HT-29 (cell line): ENCODE data around the gene TBL3. TPM values are rescaled to one million over a fixed set of nuclear protein-coding genes. Genes with fewer than 3 reads are reported as not detected.
"Not testable (repeated sequence)": the region's sequence is repeated elsewhere in the genome, so short reads cannot be mapped to it uniquely, and the experiment has no call there.

Experiments
- DNase-seq: peaks from one replicate; pipeline ENCODE4 v3.0.0-alpha.2; 2015; ENCODE audit warnings: low spot score
- total RNA-seq: library from RNA; depleted of rRNA; stranded (reverse); fragments of >200 nt; shearing (Covaris generic); gene quantifications from 2 replicates; pipeline ENCODE4 v1.2.3, GENCODE V29; 2014

TBL3 gene
- total RNA-seq, 1 experiment from 2014 or later: 134 TPM

DNA sequence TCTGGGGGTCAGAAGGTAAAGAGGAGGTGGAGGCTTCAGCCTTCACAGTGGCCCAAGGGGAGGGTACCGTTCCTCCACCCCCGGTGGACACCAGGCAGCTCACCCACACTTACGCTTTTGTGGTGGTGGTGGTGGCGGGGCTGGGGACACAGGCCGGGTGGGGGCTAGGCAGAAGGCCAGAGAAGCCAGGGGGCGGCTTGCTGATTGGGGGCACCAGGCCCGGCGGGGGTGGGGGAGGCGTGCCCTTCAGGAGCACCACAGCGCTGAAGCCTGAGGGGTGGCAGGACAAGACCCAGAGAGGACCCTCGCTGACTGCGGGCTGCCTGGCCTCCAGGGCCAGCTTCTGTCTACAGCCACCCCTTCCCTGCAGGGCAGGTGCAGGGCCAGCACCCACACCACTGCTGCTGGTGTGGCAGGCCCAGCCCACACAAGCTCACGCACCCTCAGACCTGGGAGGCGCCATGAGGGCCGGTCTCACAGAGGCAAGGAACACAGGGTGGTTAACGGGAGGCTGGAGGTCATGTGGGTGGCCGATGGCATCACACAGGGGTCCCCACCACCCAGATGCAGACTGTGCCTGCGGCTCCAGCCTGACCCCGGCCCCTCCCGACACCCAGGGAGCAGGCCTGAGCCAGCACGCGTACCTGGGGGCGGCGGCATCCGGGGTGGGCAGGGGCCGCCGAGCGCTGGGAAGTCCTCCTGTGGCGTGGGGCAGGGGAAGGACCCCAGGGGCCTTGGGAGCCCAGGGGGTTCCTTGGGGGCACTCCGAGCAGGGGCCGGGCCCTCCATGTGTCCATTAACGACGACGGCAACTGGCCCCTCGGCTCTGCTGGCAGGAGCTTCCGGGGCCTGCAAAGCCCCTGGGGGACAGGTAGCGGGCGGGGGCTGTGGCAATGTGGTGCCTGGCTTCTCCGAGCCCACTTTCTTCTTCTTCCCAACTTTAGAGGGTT, 27.3 kb downstream of the TBL3 start:
- DNase-seq: no peak

DNA sequence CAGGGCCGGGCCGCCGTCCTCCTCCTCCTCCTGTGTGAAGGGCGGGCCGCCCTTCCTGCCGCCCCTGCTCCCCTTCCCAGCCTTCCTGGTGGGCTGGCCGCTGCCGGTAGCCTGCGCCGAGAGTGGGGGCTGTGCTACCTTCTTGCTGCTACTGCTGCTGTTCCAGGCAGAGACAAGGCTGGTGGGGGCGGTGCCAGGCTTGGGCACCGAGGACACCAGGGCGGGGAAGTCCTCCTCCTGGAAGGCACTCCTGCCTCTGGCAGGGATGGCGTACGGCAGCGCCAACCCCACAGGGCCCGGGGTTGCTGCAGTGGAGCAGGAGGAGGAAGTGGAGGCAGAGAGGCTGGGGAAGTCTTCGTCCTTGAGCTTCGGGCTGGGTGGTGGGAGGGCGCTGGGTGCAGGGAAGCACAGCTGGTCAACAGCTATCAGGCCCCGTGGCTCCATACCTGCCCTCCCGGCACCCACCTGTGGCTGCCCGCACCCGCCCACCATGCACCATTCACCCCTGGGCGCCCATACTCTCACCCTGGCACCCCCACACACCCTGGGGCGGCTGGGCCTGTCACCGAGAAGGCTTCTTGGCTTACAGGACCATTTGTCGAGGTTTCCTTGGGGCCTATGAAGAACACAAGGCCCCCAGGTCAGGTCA, 28.1 kb downstream of the TBL3 start:
- DNase-seq: no peak

DNA sequence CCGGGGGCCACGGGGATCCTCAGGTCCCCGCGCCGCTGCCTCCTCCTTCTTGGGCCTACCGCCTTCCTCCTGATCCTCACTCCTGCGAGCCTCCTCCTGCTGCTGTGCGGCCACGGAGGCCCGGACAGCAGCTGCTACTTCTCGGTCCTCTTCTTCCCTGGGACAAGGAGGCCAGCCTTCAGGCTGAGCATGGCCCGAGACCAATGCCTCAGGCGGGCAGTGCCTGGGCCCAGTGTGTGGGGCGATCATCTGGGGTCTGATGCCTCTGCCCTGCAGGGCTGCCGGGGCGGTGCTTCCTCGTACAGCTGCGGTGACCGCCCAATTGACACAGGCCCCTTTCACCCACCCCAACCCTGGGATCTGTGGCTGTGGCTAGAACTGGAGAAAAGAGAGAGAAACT, 29.2 kb downstream of the TBL3 start:
- no peak for DNase-seq

- DNase-seq: no peak
These were observed 29.9 kb downstream of the TBL3 start for GRCh38 chr16:2001456-2002355.

DNA sequence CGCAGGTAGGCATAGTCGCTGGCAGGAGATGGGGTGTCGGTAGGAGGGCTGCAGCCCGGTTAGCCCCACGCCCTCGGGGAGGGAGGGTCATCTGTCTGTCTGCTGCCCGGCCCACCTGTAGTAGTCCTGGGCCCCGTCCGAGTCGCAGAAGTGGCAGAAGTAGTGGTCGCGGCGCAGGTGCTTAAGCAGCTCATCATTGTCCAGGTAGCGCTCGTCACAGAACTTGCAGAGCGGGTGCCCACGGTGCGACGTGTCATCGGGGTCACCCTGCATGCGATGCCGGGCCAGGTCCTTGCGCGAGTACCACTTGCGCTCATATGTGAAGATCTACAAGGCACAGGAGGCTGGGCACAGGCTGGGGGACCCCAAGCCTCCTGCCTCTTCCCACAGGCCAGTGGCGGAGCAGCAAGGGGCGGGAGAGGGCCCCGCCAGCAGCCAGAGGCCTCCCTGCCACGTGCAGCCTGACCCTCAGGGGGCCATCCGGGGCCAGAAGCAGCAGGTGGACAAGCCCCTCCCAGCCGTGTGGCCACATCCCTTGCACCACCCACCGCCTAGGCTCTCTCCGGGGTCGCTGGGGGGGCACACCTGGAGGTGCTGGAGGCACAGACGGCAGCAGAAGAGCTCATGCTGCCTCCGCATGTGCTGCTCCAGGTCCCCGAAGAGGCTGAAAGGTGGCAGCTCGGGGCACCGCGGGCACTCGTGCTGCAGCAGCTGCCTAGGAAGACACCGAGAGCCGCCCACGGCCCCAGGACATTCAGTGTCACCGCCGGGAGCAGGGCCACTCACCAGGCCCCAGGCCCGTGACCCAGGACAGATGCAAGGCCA, 30.8 kb downstream of the TBL3 start:
- DNase-seq: no peak

DNA sequence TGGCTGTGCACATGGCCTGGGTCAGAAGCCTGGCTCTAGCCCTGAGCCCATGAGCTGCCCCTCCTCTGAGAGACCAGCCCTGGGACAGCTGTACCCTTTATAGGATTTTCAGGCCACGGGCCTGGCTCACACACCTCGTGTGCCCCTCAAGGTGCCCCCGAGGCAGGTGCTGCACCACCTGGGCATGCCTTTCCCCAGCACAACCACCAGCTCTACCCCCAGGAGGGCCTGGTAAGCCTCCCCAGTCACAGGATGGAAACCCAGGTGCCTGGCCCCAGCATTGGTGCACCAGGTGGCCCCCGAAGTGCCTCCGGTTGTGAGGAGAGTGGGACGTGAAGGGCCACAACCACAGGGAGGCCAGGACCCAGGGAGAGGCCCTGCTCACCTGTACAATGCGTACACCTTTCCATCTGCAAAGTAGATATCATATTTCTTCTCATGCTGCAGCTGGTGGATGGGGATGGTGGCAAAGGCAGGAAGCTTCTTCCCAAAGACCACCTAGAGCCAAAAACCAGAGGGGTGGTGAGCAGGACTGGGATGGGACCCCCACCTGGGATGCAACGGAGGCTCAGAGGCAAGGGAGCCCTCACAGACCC, 31.5 kb downstream of the TBL3 start:
- DNase-seq: no peak

- peak; percentile 95 for DNase-seq
These were observed 32.2 kb downstream of the TBL3 start for GRCh38 chr16:2003827-2004641.

- no peak for DNase-seq
These were observed 33.1 kb downstream of the TBL3 start for GRCh38 chr16:2004795-2005517.

DNA sequence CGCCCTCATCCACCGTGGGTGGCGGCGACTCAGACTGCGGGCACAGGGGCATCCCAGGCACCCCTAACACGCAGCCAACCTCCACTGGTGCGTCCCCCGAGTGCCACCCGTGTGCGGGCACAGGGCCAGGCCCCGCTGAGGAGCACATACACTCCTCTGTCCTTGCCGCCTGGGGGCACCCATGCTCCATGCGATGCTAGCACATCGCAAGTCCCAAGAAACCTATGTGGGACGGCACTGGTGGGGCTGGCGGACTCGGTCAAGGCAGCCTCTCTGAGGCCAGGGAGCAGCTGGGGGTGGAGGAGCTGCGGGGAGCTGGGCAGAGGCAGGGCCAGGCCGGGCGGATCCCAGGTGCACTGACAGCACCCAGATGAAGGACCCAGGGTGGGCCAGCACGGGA, 33.8 kb downstream of the TBL3 start:
- DNase-seq: no peak

DNA sequence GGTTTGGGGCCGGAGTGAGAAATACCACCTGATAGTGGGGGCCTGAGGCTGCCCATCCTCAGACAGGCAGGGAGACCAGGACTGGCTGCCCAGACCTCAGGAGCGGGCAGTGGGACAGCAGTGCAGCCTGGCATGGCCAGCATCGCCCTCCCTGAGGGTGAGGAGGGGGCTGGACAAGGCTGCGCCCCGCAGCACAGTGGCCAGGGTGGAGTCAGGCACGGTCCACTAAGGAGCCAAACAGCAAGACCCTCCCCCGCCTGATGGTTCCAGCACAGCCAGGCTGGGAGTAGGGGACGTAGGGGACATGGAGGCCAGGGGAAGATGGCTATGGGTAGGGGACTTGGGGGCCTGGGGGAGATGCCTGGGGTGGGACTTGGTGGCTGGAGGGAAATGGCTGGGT, 34.5 kb downstream of the TBL3 start:
- DNase-seq: no peak

DNA sequence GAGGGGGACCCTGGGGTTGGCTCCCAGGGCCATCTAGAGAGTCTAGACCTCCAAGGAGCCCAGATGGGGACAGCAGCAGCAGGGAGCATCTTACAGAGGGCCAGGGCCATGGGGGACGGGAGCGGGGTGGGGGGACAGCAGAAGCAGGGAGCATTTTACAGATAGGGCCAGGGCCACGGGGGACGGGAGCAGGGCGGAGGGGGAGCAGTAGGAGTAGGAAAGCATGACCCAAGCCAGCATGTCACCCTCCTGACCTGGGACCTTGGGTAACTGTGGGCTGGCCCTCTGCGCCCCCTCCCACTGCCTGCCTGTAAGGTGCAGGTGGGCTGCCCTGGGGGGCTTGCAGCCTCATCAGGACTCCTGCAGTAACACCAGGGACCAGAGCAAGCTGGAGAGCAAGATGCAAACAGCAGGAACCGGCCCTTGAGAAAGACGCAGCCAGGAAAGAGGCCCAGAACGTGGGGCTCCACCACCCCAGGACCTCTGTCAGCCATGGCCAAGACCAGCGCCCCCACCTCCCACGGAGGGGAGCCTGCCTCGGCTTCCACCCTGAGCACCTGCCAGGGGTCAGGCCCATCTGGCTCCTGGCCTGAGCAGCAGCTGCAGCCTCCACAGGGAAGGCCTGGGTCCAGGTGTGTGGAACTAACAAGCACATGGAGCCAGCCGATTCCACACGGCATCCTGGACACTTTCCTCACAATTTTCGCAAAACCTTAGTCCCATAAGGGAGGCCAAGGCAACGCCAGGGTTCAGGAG, 35.4 kb downstream of the TBL3 start:
- DNase-seq: no peak

DNA sequence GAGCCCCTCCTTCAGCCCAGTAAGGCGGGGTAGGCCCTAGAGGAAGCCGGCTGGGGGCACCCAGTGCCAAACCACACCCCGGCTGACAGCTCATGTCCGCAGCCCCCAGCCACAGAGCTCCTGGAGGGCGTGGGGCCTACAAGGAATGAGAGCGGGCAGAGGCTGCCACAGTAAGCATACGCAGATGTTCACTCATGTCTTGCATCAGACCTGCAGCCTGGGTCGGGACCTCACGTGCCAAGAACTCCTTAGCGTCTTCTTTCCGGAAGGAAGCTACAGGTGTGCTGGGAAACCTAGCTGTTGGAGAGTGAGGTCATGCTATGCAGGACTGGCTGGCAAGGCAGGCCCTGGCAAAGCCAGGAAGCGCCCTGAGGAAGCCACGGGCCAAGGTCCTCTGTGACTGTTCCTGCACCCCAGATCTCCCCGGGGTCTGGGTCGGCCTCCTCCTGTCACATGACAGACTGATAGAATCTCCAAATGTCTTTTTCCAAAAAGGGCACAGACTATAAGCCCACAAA, 36.2 kb downstream of the TBL3 start:
- DNase-seq: peak; percentile 58

- DNase-seq: peak; percentile 47
These were observed 36.8 kb downstream of the TBL3 start for GRCh38 chr16:2008631-2009163.

DNA sequence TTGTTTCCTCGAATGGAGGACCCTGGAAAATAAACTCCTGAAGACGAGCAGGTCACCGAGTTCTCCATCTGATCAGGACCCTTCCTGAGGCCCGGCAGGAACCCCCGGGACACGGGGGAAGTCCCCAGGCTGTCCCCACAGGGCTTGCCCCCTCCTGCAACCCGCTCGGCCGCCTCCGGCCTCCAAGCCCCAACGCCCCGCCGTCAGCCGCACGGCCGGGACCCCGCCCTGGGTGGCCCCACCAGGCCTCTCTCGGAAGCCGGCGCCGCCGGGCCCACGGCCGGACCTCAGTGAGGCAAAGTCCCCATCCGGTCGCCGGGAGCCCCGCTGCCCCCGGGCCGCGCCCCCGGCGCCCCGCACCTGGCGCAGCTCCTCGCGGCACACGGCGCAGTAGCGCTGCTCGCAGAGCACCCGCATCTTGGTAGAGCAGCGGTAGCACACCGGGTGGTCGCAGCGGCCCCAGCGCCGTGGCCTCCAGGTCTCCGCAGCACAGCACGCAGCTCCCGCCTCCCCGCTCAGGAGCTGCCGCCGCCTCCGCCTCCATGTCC, 37.4 kb downstream of the TBL3 start:
- no peak for DNase-seq

- DNase-seq: peak; percentile 92
These were observed 38.1 kb downstream of the TBL3 start, which contains the start of gene ZNF598 for GRCh38 chr16:2009791-2010510. Gene ZNF598 (minus strand): TSS chr16:2009821.

GRCh38 chr16:2011726-2012125, 39.9 kb downstream of the TBL3 start:
- DNase-seq: not testable (repeated sequence)

- DNase-seq: no peak
These were observed 41.7 kb downstream of the TBL3 start for GRCh38 chr16:2013527-2013926.
